IMR-90 (cell line): Measurements from ENCODE around the gene SDK1. TPM values are rescaled to one million over a fixed set of nuclear protein-coding genes. Genes with fewer than 3 reads are reported as not detected.

Experiments used
- ATAC-seq: fragments of 200-7000 bp; cut with Tn5 transposase; 2 replicates; pipeline ENCODE4 v1.9.1; 2020; ENCODE audit warnings: low read depth, mild to moderate bottlenecking, moderate library complexity
- BruUV-seq: library from RNA; stranded (reverse); fragments of 400-500 nt; replicated peaks from 2 replicates; lab custom pipeline; 2021; lab: Mats Ljungman, UMichigan
- CTCF ChIA-PET: fragments of 300-600 bp; formaldehyde crosslinking; extraction: SDS; loops from one replicate; lab custom pipeline; 2021; ENCODE audit warnings: antibody characterized with exemption; lab: Yijun Ruan, JAX
- POLR2A ChIA-PET: fragments of 300-600 bp; sonication (Branson Sonifier 250); formaldehyde crosslinking; loops from one replicate; lab custom pipeline; 2022; ENCODE audit warnings: antibody characterized with exemption; ENCODE audit not compliant: unreplicated experiment; lab: Charles Lee
- DNase-seq: peaks from one replicate; pipeline ENCODE4 v3.0.0; 2013
- H2AFZ ChIP-seq: replicated peaks from 2 replicates; pipeline ENCODE3; 2013; ENCODE audit warnings: low read length, mild to moderate bottlenecking; ENCODE audit not compliant: poor library complexity
- H2AK5ac ChIP-seq: 2 replicates; pipeline ENCODE4 v1.6.1; 2013; ENCODE audit warnings: low read depth, low read length, inconsistent platforms
- H2AK9ac ChIP-seq: replicated peaks from 2 replicates; pipeline ENCODE3; 2013; ENCODE audit warnings: mild to moderate bottlenecking, low read depth, low read length, moderate library complexity; ENCODE audit not compliant: poor library complexity
- H2BK120ac ChIP-seq: 2 replicates; pipeline ENCODE4 v1.6.1; 2013; ENCODE audit warnings: low read depth, low read length, inconsistent platforms
- H2BK15ac ChIP-seq: 3 replicates; pipeline ENCODE4 v1.6.1; 2013; ENCODE audit warnings: low read depth, low read length, inconsistent platforms
- H2BK20ac ChIP-seq: 2 replicates; pipeline ENCODE4 v1.6.1; 2013; ENCODE audit warnings: low read depth, mild to moderate bottlenecking, inconsistent platforms, low read length, moderate library complexity
- H2BK5ac ChIP-seq: 2 replicates; pipeline ENCODE4 v1.6.1; 2013; ENCODE audit warnings: mild to moderate bottlenecking, low read depth, low read length, inconsistent platforms; ENCODE audit not compliant: poor library complexity, severe bottlenecking
- H3K14ac ChIP-seq: replicated peaks from 2 replicates; pipeline ENCODE4 v1.6.1; 2013; ENCODE audit warnings: low read depth, low read length, inconsistent platforms
- H3K18ac ChIP-seq: 2 replicates; pipeline ENCODE4 v1.6.1; 2013; ENCODE audit warnings: low read depth, low read length, control low read depth
- H3K23ac ChIP-seq: 2 replicates; pipeline ENCODE4 v1.6.1; 2013; ENCODE audit warnings: low read depth, low read length, inconsistent platforms
- H3K27ac ChIP-seq: 2 replicates; pipeline ENCODE4 v1.5.1; 2013; ENCODE audit warnings: mild to moderate bottlenecking, control low read depth, low read length; ENCODE audit not compliant: insufficient read depth
- H3K27me3 ChIP-seq: 2 replicates; pipeline ENCODE4 v1.6.1; 2013; ENCODE audit warnings: low read length; ENCODE audit not compliant: control insufficient read depth, insufficient read depth
- H3K36me3 ChIP-seq: 2 replicates; pipeline ENCODE4 v1.6.1; 2013; ENCODE audit warnings: low read length, mixed read lengths; ENCODE audit not compliant: control insufficient read depth, insufficient read depth
- H3K4ac ChIP-seq: 2 replicates; pipeline ENCODE4 v1.6.1; 2013; ENCODE audit warnings: low read depth, low read length, inconsistent platforms
- H3K4me1 ChIP-seq: 2 replicates; pipeline ENCODE4 v1.6.1; 2013; ENCODE audit warnings: low read length, mixed read lengths; ENCODE audit not compliant: control insufficient read depth, insufficient read depth
- H3K4me2 ChIP-seq: 2 replicates; pipeline ENCODE4 v1.6.1; 2013; ENCODE audit warnings: low read depth, mild to moderate bottlenecking, control low read depth, low read length, moderate library complexity
- H3K4me3 ChIP-seq: 2 replicates; pipeline ENCODE4 v1.5.1; 2013; ENCODE audit warnings: low read depth, mild to moderate bottlenecking, control low read depth, low read length, moderate library complexity; ENCODE audit not compliant: insufficient read depth
- H3K56ac ChIP-seq: 2 replicates; pipeline ENCODE4 v1.6.1; 2013; ENCODE audit warnings: low read length, inconsistent platforms; ENCODE audit not compliant: insufficient read depth; ENCODE audit errors: extremely low read depth
- H3K79me1 ChIP-seq, 2 experiments: 2 replicates each; pipeline ENCODE4 v1.6.1; 2013; ENCODE audit warnings: low read length in 2 of 2, inconsistent platforms in 1 of 2, low read depth in 1 of 2
- H3K9ac ChIP-seq: 2 replicates; pipeline ENCODE4 v1.6.1; 2013; ENCODE audit warnings: low read depth, low read length, control low read depth
- H3K9me1 ChIP-seq: 2 replicates; pipeline ENCODE4 v1.6.1; 2013; ENCODE audit warnings: low read length, inconsistent platforms; ENCODE audit not compliant: insufficient read depth
- H3K9me3 ChIP-seq: 2 replicates; pipeline ENCODE4 v1.6.1; 2013; ENCODE audit warnings: low read length; ENCODE audit not compliant: control insufficient read depth, insufficient read depth
- H4K20me1 ChIP-seq: 2 replicates; pipeline ENCODE4 v1.6.1; 2013; ENCODE audit warnings: low read length, inconsistent platforms; ENCODE audit not compliant: insufficient read depth
- H4K5ac ChIP-seq: 2 replicates; pipeline ENCODE4 v1.6.1; 2013; ENCODE audit warnings: mild to moderate bottlenecking, low read depth, low read length, control low read depth
- H4K8ac ChIP-seq, 2 experiments: 2 replicates each; pipeline ENCODE4 v1.6.1; 2013; ENCODE audit warnings: low read depth in 2 of 2, low read length in 2 of 2, control low read depth in 1 of 2, inconsistent platforms in 1 of 2
- H4K91ac ChIP-seq: 2 replicates; pipeline ENCODE4 v1.6.1; 2013; ENCODE audit warnings: low read depth, low read length, inconsistent platforms; ENCODE audit not compliant: insufficient read depth
- BHLHE40 ChIP-seq: fragments of 150-350 bp; IDR thresholded peaks from 2 replicates; pipeline ENCODE4 v1.6.1; 2016; ENCODE audit warnings: mild to moderate bottlenecking, low read depth, low read length
- CEBPB ChIP-seq: IDR thresholded peaks from 2 replicates; pipeline ENCODE4 v1.6.1; 2012; ENCODE audit warnings: low read depth, low read length, improper control_type of control experiment
- CHD1 ChIP-seq: IDR thresholded peaks from 2 replicates; pipeline ENCODE4 v1.6.1; 2012; ENCODE audit warnings: low read depth, low read length, improper control_type of control experiment
- FOS ChIP-seq: fragments of 150-350 bp; IDR thresholded peaks from 2 replicates; pipeline ENCODE4 v1.6.1; 2016; ENCODE audit warnings: low read depth, low read length
- MAFK ChIP-seq: IDR thresholded peaks from 2 replicates; pipeline ENCODE4 v1.6.1; 2012; ENCODE audit warnings: low read depth, low read length, improper control_type of control experiment
- MAZ ChIP-seq: IDR thresholded peaks from 2 replicates; pipeline ENCODE4 v1.6.1; 2012; ENCODE audit warnings: low read depth, mild to moderate bottlenecking, low read length, improper control_type of control experiment, moderate library complexity, borderline replicate concordance
- MXI1 ChIP-seq: IDR thresholded peaks from 2 replicates; pipeline ENCODE4 v1.6.1; 2012; ENCODE audit warnings: low read depth, mild to moderate bottlenecking, low read length, moderate library complexity, borderline replicate concordance
- NFE2L2 ChIP-seq: fragments of 150-350 bp; IDR thresholded peaks from 2 replicates; pipeline ENCODE4 v1.6.1; 2016; ENCODE audit warnings: low read depth, mild to moderate bottlenecking, low read length
- POLR2A ChIP-seq: IDR thresholded peaks from 2 replicates; pipeline ENCODE4 v1.6.1; 2012; ENCODE audit warnings: mild to moderate bottlenecking, low read depth, low read length
- RAD21 ChIP-seq: IDR thresholded peaks from 2 replicates; pipeline ENCODE4 v1.6.1; 2012; ENCODE audit warnings: low read length, improper control_type of control experiment
- RCOR1 ChIP-seq: IDR thresholded peaks from 2 replicates; pipeline ENCODE4 v1.6.1; 2012; ENCODE audit warnings: mild to moderate bottlenecking, low read length, improper control_type of control experiment; ENCODE audit not compliant: insufficient replicate concordance
- RFX5 ChIP-seq: IDR thresholded peaks from 2 replicates; pipeline ENCODE4 v1.8.0; 2012; ENCODE audit warnings: low read depth, mild to moderate bottlenecking, low read length, moderate library complexity
- SMC3 ChIP-seq: fragments of 150-350 bp; IDR thresholded peaks from 2 replicates; pipeline ENCODE4 v1.6.1; 2016; ENCODE audit warnings: low read depth, mild to moderate bottlenecking, antibody characterized with exemption, low read length, moderate library complexity
- WGBS, 2 experiments: methylation state at CpG; one replicate each; pipeline versions ENCODE4 v1.1.5 to v1.1.7; 2013; ENCODE audit warnings: missing lambda C conversion rate in 2 of 2; ENCODE audit not compliant: insufficient read length in 1 of 2; ENCODE audit errors: extremely low coverage in 2 of 2; 5-methylcytosine and 5-hydroxymethylcytosine counted together
- dilution Hi-C: fragments of 300-500 bp; cut with HindIII; formaldehyde crosslinking; loops from one replicate; pipeline ENCODE4 v1.14.3; 2018; ENCODE audit warnings: low sequenced_read_pairs; ENCODE audit not compliant: unreplicated experiment
- in situ Hi-C: fragments of 300-500 bp; cut with MboI; formaldehyde crosslinking; loops from 3 replicates; pipeline ENCODE4 v1.14.3; 2019; ENCODE audit warnings: low sequenced_read_pairs, inconsistent platforms, mixed read lengths
- intact Hi-C: fragments of 100-400 bp; cut with micrococcal nuclease; formaldehyde crosslinking; loops from 2 replicates; pipeline ENCODE4 v1.10.0; 2022
- polyA plus RNA-seq, 3 experiments: library from polyadenylated mRNA; depleted of rRNA; stranded (reverse); fragments of >200 nt; gene quantifications; 2 replicates each; pipeline ENCODE4 v1.2.3, GENCODE V29; 2012; ENCODE audit warnings: low replicate concordance in 1 of 3
- total RNA-seq: library from RNA; depleted of rRNA; stranded (reverse); fragments of >200 nt; gene quantifications from 2 replicates; pipeline ENCODE4 v1.2.3, GENCODE V29; 2012
- TF ChIP-seq, protein P1 (sequence below): conservative IDR thresholded peaks from 2 replicates; pipeline ENCODE4 v1.5.1; 2012; ENCODE audit warnings: mild to moderate bottlenecking, low read depth, low read length, improper control_type of control experiment
- TF ChIP-seq, protein P2 (sequence below): fragments of 150-350 bp; IDR thresholded peaks from 2 replicates; pipeline ENCODE4 v1.6.1; 2017; ENCODE audit warnings: mild to moderate bottlenecking, antibody characterized with exemption, low read length, low read depth
- TF ChIP-seq, protein P3 (sequence below): fragments of 150-350 bp; IDR thresholded peaks from 2 replicates; pipeline ENCODE4 v1.6.1; 2016; ENCODE audit warnings: low read depth, mild to moderate bottlenecking, low read length, moderate library complexity, borderline replicate concordance

The SDK1 gene
- total and polyA plus RNA-seq, 2 of the 4 experiments (the other 2 are of a cell fraction), result 1.5 to 1.6 TPM

DNA sequence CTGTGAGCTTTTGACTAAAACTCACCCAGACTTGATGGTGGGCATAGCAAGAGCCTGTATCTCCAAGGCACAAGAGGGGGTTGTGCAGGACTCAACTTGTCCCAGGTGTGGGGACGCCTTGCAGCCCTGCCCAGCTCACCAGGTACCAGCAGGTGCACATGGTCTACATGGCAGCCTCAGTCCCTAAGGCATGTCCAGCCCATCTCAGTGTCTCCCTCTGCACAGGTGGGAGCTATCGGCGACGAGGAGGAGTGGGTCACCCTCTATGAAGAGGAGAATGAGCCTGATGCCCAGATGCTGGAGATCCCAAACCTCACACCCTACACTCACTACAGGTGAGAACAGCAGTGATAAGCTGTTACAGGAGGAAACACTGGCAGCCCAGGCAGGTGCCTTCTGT, 809.4 kb downstream of the SDK1 start:
- dilution Hi-C loops, result no loop called here
- Histone ChIP-seq H2AFZ (no peak overlapping the region), H4K20me1 (no peaks in the 10 kb centered on the region), H3K9me3 (peaks cover 15% of the 10 kb centered on the region), H4K8ac (no peak overlapping the region), H3K4me2 (no peak overlapping the region), H2BK120ac (no peak overlapping the region), H3K27ac (no peak overlapping the region), H3K4me3 (no peak overlapping the region), H3K79me1 (no peaks in the 10 kb centered on the region), H3K4ac (no peak overlapping the region), H2BK5ac (no peak overlapping the region), H2BK15ac (no peak overlapping the region), H3K36me3 (peaks cover 4% of the 10 kb centered on the region; the same call in 1 of the 2 replicates), H2AK9ac (no peak overlapping the region), H4K91ac (no peak overlapping the region), H4K5ac (no peak overlapping the region), H2AK5ac (no peak overlapping the region), H3K9me1 (no peaks in the 10 kb centered on the region), H3K4me1 (no peaks in the 10 kb centered on the region), H3K23ac (no peak overlapping the region), H3K9ac (no peak overlapping the region), H2BK20ac (no peak overlapping the region), H3K18ac (no peak overlapping the region), H3K14ac (no peak overlapping the region), H3K56ac (no peak overlapping the region), H3K27me3 (no peaks in the 10 kb centered on the region)
- TF ChIP-seq POLR2A (no peak), RCOR1 (no peak), MXI1 (no peak), CHD1 (no peak), RFX5 (no peak), MAFK (no peak), BHLHE40 (no peak), FOS (no peak), CEBPB (no peak), MAZ (no peak), SMC3 (no peak), RAD21 (no peak), NFE2L2 (no peak)
- TF ChIP-seq, protein P1, sequence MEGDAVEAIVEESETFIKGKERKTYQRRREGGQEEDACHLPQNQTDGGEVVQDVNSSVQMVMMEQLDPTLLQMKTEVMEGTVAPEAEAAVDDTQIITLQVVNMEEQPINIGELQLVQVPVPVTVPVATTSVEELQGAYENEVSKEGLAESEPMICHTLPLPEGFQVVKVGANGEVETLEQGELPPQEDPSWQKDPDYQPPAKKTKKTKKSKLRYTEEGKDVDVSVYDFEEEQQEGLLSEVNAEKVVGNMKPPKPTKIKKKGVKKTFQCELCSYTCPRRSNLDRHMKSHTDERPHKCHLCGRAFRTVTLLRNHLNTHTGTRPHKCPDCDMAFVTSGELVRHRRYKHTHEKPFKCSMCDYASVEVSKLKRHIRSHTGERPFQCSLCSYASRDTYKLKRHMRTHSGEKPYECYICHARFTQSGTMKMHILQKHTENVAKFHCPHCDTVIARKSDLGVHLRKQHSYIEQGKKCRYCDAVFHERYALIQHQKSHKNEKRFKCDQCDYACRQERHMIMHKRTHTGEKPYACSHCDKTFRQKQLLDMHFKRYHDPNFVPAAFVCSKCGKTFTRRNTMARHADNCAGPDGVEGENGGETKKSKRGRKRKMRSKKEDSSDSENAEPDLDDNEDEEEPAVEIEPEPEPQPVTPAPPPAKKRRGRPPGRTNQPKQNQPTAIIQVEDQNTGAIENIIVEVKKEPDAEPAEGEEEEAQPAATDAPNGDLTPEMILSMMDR, result no peak
- TF ChIP-seq, protein P2, sequence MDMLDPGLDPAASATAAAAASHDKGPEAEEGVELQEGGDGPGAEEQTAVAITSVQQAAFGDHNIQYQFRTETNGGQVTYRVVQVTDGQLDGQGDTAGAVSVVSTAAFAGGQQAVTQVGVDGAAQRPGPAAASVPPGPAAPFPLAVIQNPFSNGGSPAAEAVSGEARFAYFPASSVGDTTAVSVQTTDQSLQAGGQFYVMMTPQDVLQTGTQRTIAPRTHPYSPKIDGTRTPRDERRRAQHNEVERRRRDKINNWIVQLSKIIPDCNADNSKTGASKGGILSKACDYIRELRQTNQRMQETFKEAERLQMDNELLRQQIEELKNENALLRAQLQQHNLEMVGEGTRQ, result no peak
- TF ChIP-seq, protein P3, sequence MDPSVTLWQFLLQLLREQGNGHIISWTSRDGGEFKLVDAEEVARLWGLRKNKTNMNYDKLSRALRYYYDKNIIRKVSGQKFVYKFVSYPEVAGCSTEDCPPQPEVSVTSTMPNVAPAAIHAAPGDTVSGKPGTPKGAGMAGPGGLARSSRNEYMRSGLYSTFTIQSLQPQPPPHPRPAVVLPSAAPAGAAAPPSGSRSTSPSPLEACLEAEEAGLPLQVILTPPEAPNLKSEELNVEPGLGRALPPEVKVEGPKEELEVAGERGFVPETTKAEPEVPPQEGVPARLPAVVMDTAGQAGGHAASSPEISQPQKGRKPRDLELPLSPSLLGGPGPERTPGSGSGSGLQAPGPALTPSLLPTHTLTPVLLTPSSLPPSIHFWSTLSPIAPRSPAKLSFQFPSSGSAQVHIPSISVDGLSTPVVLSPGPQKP, result no peak
- ChIA-PET POLR2A (no interaction called here), CTCF (no interaction called here)
- intact Hi-C loops, result no loop called here
- BruUV-seq, result no TSS peak
- ATAC-seq (no peak), DNase-seq (no peak)
- no CpG with 5 or more reads among the region's 4 CpGs for WGBS, 2 experiments
- in situ Hi-C loops, result no loop called here
